Measurements from ENCODE around the gene PLXNA1. TPM values are rescaled to one million over a fixed set of nuclear protein-coding genes. Genes with fewer than 3 reads are reported as not detected.
A peak's percentile ranks its signal among the peaks of the same experiment; 100 is the strongest.

The PLXNA1 gene
- total RNA-seq, 6 experiments from 2014 or later: 40.8 to 56.1 (median 45.4) TPM

DNA sequence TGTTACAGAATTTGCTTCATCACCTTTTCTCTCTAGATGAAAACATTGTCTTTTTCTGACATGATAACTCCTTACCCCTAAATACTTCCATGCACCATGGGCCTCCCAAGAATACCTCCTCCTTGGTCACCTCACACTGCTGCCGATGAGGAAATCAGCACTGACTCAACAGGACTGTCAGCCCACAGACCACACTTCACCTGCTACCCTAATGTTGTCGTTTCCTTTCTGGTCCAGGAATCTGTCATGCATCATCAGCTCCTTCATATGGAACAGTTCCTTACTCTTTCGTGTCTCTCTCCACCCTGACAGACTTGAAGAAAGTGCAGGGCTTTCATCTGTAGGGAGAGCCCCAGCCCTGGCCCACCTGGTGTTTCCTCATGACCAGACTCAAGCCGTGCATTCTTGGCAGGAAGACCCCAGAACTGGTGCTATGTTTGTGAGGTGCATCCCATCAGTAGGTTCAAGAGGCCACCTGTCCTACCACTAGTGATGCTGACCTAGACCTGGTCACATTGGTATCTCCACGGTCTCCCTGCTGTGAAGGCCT lies 41.1 kb upstream of the PLXNA1 start:
- TF ChIP-seq, protein P1, sequence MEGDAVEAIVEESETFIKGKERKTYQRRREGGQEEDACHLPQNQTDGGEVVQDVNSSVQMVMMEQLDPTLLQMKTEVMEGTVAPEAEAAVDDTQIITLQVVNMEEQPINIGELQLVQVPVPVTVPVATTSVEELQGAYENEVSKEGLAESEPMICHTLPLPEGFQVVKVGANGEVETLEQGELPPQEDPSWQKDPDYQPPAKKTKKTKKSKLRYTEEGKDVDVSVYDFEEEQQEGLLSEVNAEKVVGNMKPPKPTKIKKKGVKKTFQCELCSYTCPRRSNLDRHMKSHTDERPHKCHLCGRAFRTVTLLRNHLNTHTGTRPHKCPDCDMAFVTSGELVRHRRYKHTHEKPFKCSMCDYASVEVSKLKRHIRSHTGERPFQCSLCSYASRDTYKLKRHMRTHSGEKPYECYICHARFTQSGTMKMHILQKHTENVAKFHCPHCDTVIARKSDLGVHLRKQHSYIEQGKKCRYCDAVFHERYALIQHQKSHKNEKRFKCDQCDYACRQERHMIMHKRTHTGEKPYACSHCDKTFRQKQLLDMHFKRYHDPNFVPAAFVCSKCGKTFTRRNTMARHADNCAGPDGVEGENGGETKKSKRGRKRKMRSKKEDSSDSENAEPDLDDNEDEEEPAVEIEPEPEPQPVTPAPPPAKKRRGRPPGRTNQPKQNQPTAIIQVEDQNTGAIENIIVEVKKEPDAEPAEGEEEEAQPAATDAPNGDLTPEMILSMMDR (IDR thresholded peaks at IDR 0.05): no peak
- no peak for DNase-seq

DNA sequence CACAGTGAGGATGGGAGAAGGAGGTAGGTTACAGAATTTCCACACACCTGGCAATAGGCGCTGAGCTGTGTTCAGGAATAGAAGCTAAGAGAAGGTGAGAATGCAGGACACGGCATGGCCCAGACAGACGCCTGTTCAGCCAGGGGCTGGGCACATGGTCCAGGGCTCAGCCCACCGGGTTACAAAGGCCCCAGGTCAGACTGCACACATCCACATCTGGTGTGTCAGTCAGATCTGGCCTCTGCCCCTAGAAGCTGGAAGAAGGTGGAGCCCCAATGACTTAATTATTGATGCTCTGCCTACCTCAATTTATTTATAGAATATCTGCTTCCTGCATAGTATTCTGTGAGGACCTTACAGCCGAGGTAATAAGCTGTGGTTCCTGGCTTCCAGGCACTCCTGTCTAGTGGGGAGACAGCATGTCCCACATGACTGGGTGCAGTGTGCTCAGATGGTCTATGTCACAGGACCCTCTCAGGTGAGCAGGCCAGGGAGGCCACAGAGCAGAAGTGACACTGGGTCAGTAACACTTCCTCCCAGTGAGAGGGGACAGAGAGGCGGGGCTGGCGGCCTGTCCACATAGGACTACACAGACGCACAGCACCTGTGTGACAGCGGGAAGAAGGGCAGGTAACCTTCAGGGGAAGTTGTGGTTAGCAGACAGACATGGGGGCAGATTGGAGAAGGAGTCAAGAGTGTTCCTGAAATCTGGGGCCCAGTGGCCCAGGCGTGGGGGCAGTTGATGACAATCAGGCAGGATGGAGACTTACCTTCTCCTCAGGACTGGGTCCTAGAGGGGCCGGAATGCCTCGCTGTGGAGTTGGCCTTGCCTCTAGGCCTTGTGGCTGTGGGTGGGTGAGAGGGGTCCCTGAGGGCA lies 38.6 kb upstream of the PLXNA1 start:
- no peaks in the 10 kb centered on the region for H3K9me3 Mint-ChIP-seq
- H3K27ac Mint-ChIP-seq: no peak overlapping the region
- H3K36me3 Mint-ChIP-seq (ENCODE audit: low read depth): no peaks in the 10 kb centered on the region
- peaks cover 8% of the 10 kb centered on the region for H3K4me1 Mint-ChIP-seq (ENCODE audit: low read depth)
- peaks cover 2% of the 10 kb centered on the region; the same call in 1 of the 2 replicates for H3K27me3 Mint-ChIP-seq (ENCODE audit: insufficient read depth)
- no peak for DNase-seq
- TF ChIP-seq, protein P1 (IDR thresholded peaks at IDR 0.05): no peak
- H3K4me3 Mint-ChIP-seq: no peak overlapping the region

More for the DNA sequence above, 41.1 kb upstream of the PLXNA1 start:
- Mint-ChIP-seq H3K9me3 (no peaks in the 10 kb centered on the region), H3K4me3 (no peak overlapping the region), H3K36me3 (ENCODE audit: low read depth) (no peaks in the 10 kb centered on the region), H3K27me3 (ENCODE audit: insufficient read depth) (peaks cover 2% of the 10 kb centered on the region; the same call in 1 of the 2 replicates), H3K27ac (no peak overlapping the region), H3K4me1 (ENCODE audit: low read depth) (peaks cover 33% of the 10 kb centered on the region)

DNA sequence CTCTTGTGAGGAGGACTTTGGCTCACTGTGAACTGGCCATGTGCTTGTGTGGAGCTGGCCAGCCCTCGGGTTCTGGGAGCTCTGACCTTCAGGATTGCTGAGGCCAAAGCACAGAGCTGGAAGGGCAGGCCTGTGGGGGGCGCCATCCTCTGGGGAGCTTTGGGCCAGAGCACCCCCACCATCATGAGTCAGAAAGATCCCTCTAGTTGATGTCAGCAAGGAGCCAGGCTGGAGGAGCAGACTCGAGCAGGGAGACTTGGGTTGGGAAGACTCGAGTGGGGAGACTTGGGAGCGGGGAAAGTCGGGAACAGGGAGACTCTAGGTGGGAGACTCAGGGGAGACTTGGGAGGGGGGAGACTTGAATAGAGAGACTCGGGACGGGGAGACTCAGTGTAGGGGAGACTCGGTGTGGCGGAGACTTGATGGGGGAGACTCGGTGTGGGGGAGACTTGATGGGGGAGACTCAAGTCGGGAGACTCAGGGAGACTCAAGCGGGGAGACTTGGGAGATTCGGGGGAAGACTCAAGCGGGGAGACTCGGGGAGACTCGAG lies 37.7 kb upstream of the PLXNA1 start:
- Mint-ChIP-seq H3K27ac (no peak overlapping the region), H3K4me1 (ENCODE audit: low read depth) (no peaks in the 10 kb centered on the region), H3K9me3 (no peaks in the 10 kb centered on the region), H3K36me3 (ENCODE audit: low read depth) (no peaks in the 10 kb centered on the region), H3K27me3 (ENCODE audit: insufficient read depth) (peaks cover 2% of the 10 kb centered on the region; the same call in 1 of the 2 replicates), H3K4me3 (no peak overlapping the region)
- no peak for DNase-seq
- TF ChIP-seq, protein P1 (IDR thresholded peaks at IDR 0.05): peak; percentile 25; the same call in 1 of the 2 replicates

DNA sequence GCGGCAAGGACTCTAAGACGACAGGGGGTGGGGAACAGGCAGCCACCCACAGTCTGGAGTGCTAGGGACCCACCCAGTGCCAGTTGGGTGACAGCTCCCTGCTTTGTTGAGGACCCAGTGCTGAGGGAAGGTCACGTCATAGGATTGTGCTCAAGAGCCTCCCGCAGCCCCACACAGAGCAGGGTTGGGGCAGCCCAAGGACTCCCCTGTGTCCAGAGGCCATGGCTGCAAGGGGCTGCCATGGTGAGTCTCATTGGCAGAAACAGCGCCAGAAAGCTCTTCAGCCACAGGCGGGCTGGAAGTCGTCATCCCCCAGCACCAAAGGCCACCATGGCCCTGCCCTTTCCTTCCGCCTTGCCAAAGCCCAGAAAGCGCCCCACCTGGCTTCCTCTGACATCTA lies 37.0 kb upstream of the PLXNA1 start:
- no peaks in the 10 kb centered on the region for H3K36me3 Mint-ChIP-seq (ENCODE audit: low read depth)
- no peaks in the 10 kb centered on the region for H3K9me3 Mint-ChIP-seq
- H3K4me1 Mint-ChIP-seq (ENCODE audit: low read depth): no peaks in the 10 kb centered on the region
- H3K27ac Mint-ChIP-seq: no peak overlapping the region
- H3K4me3 Mint-ChIP-seq: no peak overlapping the region
- DNase-seq: no peak
- H3K27me3 Mint-ChIP-seq (ENCODE audit: insufficient read depth): peaks cover 2% of the 10 kb centered on the region; the same call in 1 of the 2 replicates
- TF ChIP-seq, protein P1 (IDR thresholded peaks at IDR 0.05): no peak

DNA sequence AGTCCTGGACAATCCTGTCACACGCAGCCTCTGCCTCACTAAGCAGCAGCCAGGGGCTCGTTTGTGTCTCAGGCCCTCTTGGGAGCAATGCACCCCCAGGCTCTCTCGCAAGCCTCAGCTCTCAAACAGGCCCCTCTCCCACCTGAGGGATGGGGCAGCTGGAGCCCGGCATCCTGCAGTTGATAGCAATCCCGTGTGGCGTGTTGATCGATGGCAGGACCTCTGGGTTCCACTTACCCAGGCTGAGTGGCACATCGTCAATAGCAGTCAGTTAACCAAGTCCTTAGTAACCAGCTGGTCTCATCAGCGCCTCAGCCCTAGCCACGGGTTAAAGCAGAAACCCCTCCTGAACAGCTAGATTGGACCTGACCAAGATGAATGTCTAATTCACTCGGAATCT lies 36.5 kb upstream of the PLXNA1 start:
- Mint-ChIP-seq H3K27me3 (ENCODE audit: insufficient read depth) (peaks cover 2% of the 10 kb centered on the region; the same call in 1 of the 2 replicates), H3K4me3 (no peak overlapping the region), H3K4me1 (ENCODE audit: low read depth) (no peaks in the 10 kb centered on the region), H3K27ac (no peak overlapping the region), H3K9me3 (no peaks in the 10 kb centered on the region), H3K36me3 (ENCODE audit: low read depth) (no peaks in the 10 kb centered on the region)
- TF ChIP-seq, protein P1 (IDR thresholded peaks at IDR 0.05): no peak
- no peak for DNase-seq

All from HFFc6 (cell line).